ENCODE measurements around the gene LRBA. TPM values are rescaled to one million over a fixed set of nuclear protein-coding genes. Genes with fewer than 3 reads are reported as not detected.
"Not testable (repeated sequence)": the region's sequence is repeated elsewhere in the genome, so short reads cannot be mapped to it uniquely, and the experiment has no call there.

The LRBA gene
- polyA plus RNA-seq, 6 donors from 2014 or later = 18.0 to 25.7 (median 19.6) TPM

DNA sequence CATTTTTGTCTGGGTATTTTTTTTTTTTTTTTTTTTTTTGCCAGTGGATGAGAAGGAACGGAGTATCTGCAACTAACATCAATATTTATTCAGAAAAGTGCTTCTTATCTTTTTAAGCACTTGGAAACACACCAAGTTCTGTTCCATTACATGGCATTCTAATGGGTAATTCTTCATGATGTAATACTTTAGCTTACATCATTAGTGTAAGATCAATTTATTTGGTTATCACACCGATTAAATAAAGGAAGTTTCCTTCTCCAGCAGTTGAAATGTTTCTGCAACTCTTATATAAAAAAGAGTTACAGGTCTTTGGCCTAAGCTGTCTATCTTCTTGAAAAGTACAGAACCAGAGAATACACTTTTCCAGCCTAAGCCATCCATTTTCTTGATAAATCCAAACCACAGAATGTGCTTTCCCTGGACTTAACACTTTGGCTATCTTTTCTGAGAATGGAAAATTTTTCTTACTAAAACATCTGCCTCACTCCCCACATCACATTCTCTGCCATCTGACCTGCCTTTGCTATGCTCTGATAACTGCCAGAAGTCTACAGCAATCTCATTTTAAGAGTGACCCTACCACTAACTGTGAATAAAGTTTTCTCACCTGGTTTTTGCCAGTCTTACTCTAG lies 625.1 kb downstream of the LRBA start:
- peaks cover 0 to 5% (median 0%) of the 10 kb centered on the region in 3 donors for H3K4me1 Mint-ChIP-seq
- peaks cover 0 to 26% (median 21%) of the 10 kb centered on the region in 7 donors for H3K9me3 Mint-ChIP-seq
- H3K4me3 Mint-ChIP-seq = no peak overlapping the region
- H3K36me3 Mint-ChIP-seq = peaks cover 21 to 33% of the 10 kb centered on the region in 2 donors
- ATAC-seq (ENCODE audit: low read depth in 2 of 2) (no peak), DNase-seq (no peak)
- peak overlapping the region in 1 of 6 donors; percentile 70 for H3K27ac Mint-ChIP-seq
- H3K27me3 Mint-ChIP-seq = no peaks in the 10 kb centered on the region

DNA sequence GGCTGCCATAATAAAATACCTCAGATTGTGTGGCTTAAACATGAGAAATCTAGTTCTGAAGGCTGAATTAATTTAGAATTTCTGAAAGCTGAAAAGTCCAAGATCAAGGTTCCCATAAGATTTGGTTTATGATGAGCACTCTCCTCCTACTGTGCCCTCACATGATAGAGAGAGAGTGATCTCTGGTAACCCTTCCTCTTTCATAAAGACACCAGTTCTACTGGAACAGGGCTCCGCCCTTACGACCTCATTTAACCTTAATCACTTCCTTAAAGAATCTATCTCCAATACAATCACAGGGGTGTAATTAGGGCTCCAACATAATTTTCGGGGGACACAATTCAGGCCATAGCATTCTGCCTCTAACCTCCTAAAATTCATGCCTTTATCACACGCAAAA lies 627.1 kb downstream of the LRBA start:
- ATAC-seq (ENCODE audit: low read depth in 2 of 2) (peak; percentile 48 to 64), DNase-seq (no peak)
- no peaks in the 10 kb centered on the region for H3K27me3 Mint-ChIP-seq
- H3K36me3 Mint-ChIP-seq = peaks cover 21 to 37% of the 10 kb centered on the region in 2 donors
- peaks cover 0 to 5% (median 0%) of the 10 kb centered on the region in 3 donors for H3K4me1 Mint-ChIP-seq
- peaks cover 0 to 22% (median 9%) of the 10 kb centered on the region in 7 donors for H3K9me3 Mint-ChIP-seq
- H3K27ac Mint-ChIP-seq = peak overlapping the region in 1 of 6 donors; percentile 4
- no peak overlapping the region for H3K4me3 Mint-ChIP-seq

DNA sequence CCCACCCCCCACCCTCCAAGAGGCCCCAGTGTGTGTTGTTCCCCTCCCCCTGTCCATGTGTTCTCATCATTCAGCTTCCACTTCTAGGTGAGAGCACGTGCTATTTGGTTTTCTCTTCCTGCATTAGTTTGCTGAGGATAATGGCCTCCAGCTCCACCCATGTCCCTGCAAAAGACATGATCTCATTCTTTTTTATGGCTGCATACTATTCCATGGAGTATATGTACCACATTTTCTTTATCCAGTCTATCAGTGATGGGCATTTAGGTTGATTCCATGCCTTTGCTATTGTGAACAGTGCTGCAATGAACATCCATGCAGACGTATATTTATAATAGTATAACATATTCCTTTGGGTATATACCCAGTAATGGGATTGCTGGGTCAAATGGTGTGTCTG lies 628.7 kb downstream of the LRBA start:
- peak overlapping the region in 1 of 6 donors; percentile 38 for H3K27ac Mint-ChIP-seq
- H3K4me3 Mint-ChIP-seq; ATAC-seq (ENCODE audit: low read depth in 2 of 2); H3K4me1 Mint-ChIP-seq; DNase-seq; H3K27me3 Mint-ChIP-seq: not testable (repeated sequence)
- H3K9me3 Mint-ChIP-seq = peaks cover 0 to 12% (median 5%) of the 10 kb centered on the region in 7 donors
- peaks cover 7 to 32% of the 10 kb centered on the region in 2 donors for H3K36me3 Mint-ChIP-seq

DNA sequence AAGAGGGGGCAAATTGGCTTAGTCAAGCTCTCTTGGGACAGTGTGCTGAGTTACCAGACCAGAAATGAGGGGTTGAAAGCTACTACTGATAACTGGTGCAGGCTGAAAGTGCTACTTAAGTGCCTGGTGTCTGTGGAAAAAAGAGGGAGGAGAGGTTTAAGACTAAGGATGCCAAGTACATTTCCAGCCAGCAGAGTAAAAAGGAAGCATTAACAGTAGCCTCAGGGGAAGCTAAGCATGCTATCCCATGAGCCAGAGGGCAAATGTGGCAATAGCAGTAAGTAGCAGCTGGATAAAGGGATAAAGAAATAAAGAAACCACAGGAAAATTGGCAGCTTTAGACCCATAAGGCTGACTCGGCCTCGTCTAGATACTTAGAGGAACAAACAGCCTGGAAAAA lies 629.5 kb downstream of the LRBA start:
- DNase-seq = no peak
- Mint-ChIP-seq H3K36me3 (peaks cover 7 to 32% of the 10 kb centered on the region in 2 donors), H3K27me3 (no peaks in the 10 kb centered on the region), H3K4me3 (no peak overlapping the region), H3K9me3 (peaks cover 0 to 12% (median 5%) of the 10 kb centered on the region in 7 donors), H3K27ac (no peak overlapping the region), H3K4me1 (peaks cover 0 to 5% (median 0%) of the 10 kb centered on the region in 3 donors)
- no peak for ATAC-seq (ENCODE audit: low read depth in 2 of 2)

DNA sequence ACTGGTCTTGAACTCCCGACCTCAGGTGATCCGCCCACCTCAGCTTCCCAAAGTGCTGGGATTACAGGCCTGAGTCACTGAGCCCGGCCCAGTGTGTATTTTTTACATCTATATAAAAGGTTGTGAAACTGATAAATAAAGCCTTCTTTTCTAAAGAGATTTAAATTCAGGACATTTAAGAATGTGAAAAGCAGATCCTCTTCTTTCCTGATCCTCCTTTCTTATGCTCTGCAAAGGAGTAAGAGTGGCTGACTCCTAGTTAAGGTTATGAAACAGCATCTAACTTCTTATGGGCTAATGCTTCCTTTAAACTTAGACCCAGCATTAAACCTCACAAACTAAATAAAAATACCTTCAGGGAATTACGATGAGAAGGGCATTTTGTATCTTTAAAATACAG lies 630.8 kb downstream of the LRBA start:
- DNase-seq (no peak), ATAC-seq (ENCODE audit: low read depth in 2 of 2) (no peak)
- Mint-ChIP-seq H3K27ac (no peak overlapping the region), H3K4me1 (peaks cover 0 to 5% (median 0%) of the 10 kb centered on the region in 3 donors), H3K9me3 (peaks cover 0 to 12% (median 5%) of the 10 kb centered on the region in 7 donors), H3K27me3 (no peaks in the 10 kb centered on the region), H3K4me3 (no peak overlapping the region), H3K36me3 (peaks cover 7 to 24% of the 10 kb centered on the region in 2 donors)

DNA sequence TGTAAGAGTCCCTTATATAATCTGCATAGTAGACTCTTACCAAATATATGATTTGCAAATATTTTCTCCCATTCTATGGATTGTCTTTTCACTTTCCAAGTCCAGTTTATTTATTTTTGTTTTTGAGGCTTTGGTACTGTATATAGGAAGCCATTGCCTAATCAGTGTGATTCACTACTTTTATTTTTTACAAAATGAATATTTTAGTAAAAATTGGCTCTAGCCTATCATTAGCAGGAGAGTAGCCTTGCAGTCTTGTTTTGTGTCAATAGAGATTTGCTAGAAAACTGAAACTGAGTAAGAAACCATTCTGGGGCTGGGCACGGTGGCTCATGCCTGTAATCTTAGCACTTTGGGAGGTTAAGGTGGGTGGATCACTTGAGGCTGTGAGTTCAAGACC lies 633.1 kb downstream of the LRBA start:
- Mint-ChIP-seq H3K4me3 (no peak overlapping the region), H3K27ac (no peak overlapping the region), H3K4me1 (no peaks in the 10 kb centered on the region)

DNA sequence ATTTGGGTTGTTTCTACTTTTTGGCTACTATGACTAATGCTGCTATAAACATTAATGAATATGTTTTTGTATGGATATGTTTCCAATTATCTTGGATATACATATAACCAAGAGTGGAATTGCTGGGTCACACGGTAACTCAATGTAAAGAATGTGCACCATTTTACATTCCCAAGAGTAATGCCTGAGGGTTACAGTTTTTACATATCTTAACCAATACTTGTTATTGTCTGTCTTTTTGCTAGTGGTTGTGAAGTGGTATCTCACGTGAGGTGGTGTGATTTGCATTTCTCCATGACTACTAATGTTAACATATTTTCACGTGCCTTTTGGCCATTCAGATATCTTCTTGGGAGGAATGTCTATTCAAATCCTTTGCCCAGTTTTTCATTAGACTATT lies 633.5 kb downstream of the LRBA start:
- ATAC-seq (ENCODE audit: low read depth in 2 of 2) (no peak), DNase-seq (no peak)
- Mint-ChIP-seq H3K9me3 (peaks cover 0 to 5% (median under 1%) of the 10 kb centered on the region in 7 donors), H3K36me3 (peaks cover 0 to 9% of the 10 kb centered on the region in 2 donors), H3K4me1 (no peaks in the 10 kb centered on the region), H3K27me3 (no peaks in the 10 kb centered on the region), H3K27ac (no peak overlapping the region), H3K4me3 (no peak overlapping the region)

More for the DNA sequence above, 633.1 kb downstream of the LRBA start:
- DNase-seq = no peak
- no peaks in the 10 kb centered on the region for H3K27me3 Mint-ChIP-seq
- no peak for ATAC-seq (ENCODE audit: low read depth in 2 of 2)
- peaks cover 0 to 13% of the 10 kb centered on the region in 2 donors for H3K36me3 Mint-ChIP-seq
- H3K9me3 Mint-ChIP-seq = peaks cover 0 to 9% (median 5%) of the 10 kb centered on the region in 7 donors

DNA sequence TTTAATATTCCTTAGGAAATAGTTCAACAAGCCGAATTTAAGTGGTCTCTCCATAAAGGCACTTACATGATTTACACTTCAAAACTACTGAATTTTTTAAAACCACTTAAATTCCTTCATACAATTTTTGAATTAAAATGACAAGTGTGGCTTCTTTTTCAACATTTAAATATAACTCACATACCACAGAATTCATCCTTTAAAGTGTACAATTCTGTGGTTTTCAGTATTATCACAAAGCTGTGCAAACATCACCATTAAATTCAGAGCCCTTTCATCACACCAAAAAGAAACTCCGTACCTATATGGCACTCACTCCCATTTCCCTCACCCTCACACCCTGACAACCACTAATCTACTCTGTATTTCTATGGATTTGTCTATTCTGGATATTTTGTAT lies 634.0 kb downstream of the LRBA start:
- Mint-ChIP-seq H3K27ac (no peak overlapping the region), H3K4me3 (no peak overlapping the region), H3K27me3 (no peaks in the 10 kb centered on the region), H3K9me3 (no peaks in the 10 kb centered on the region), H3K4me1 (no peaks in the 10 kb centered on the region), H3K36me3 (peaks cover 0 to 9% of the 10 kb centered on the region in 2 donors)
- no peak for DNase-seq
- ATAC-seq (ENCODE audit: low read depth in 2 of 2) = no peak

DNA sequence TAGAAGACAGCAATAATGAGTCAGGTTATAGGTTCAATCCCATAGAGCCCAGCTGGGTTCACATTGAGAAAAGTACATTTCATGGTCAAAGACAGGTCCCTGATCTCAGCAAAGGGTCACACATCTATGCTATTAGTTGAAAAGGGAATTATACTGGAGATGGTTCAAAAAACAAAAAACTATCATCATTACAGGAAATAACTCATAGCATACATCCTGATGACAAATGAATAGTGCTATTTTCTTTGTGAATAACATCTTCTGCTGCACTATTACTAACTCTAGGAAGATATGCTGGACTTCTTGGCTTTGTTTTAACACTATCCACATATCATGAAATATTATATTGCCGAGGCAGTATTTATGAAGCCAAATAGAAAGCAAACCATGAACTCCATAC lies 635.6 kb downstream of the LRBA start:
- no peak overlapping the region for H3K4me3 Mint-ChIP-seq
- no peak for DNase-seq
- no peak overlapping the region for H3K27ac Mint-ChIP-seq
- no peaks in the 10 kb centered on the region for H3K27me3 Mint-ChIP-seq
- H3K9me3 Mint-ChIP-seq = no peaks in the 10 kb centered on the region
- no peak for ATAC-seq (ENCODE audit: low read depth in 2 of 2)
- H3K4me1 Mint-ChIP-seq = no peaks in the 10 kb centered on the region
- peaks cover 9 to 10% of the 10 kb centered on the region in 2 donors for H3K36me3 Mint-ChIP-seq

DNA sequence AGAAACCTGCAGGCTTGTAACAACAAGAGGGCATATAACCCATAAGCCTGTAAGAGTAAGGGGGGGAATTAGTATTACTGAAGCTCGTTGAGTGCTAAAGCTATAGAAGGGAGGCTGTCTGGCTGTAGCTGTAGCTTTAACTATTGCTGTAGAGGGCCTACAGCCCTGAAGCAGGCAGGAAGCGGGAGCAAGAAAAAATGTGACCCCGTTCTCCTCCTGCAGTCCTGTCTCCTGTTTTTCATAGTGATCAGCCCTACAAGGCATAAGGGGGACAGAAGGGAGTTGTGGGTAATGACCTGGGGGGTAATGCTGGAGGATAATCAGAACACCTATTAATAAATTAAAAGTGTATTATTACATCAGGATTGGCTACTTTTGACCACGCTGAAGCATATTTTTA lies 640.1 kb downstream of the LRBA start:
- no peaks in the 10 kb centered on the region for H3K4me1 Mint-ChIP-seq
- DNase-seq (no peak), ATAC-seq (ENCODE audit: low read depth in 2 of 2) (no peak)
- no peak overlapping the region for H3K27ac Mint-ChIP-seq
- peaks cover 24 to 25% of the 10 kb centered on the region in 2 donors for H3K36me3 Mint-ChIP-seq
- no peaks in the 10 kb centered on the region for H3K27me3 Mint-ChIP-seq
- H3K9me3 Mint-ChIP-seq = no peaks in the 10 kb centered on the region
- H3K4me3 Mint-ChIP-seq = no peak overlapping the region

DNA sequence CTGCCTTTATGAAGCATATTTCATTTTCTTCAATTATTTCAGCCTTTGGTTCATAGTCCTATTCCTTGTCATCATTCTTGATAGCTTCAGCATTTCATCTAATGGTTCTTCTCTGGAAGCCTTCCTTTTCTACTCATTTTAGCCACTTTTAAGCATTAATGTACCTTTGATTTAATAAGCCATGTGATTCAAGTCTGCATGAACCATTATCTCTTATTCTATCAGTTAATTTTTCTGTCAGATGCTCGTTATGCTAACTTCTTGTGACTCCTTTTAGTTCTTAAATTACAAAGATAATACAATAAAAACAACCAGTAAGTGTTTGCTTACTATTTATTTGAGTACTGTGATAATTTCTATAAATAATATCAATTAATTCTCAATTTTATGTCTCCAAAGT lies 643.2 kb downstream of the LRBA start:
- Mint-ChIP-seq H3K9me3 (no peaks in the 10 kb centered on the region), H3K4me1 (no peaks in the 10 kb centered on the region), H3K4me3 (no peak overlapping the region), H3K27ac (no peak overlapping the region), H3K27me3 (no peaks in the 10 kb centered on the region), H3K36me3 (peaks cover 24 to 25% of the 10 kb centered on the region in 2 donors)
- DNase-seq (no peak), ATAC-seq (ENCODE audit: low read depth in 2 of 2) (no peak)

DNA sequence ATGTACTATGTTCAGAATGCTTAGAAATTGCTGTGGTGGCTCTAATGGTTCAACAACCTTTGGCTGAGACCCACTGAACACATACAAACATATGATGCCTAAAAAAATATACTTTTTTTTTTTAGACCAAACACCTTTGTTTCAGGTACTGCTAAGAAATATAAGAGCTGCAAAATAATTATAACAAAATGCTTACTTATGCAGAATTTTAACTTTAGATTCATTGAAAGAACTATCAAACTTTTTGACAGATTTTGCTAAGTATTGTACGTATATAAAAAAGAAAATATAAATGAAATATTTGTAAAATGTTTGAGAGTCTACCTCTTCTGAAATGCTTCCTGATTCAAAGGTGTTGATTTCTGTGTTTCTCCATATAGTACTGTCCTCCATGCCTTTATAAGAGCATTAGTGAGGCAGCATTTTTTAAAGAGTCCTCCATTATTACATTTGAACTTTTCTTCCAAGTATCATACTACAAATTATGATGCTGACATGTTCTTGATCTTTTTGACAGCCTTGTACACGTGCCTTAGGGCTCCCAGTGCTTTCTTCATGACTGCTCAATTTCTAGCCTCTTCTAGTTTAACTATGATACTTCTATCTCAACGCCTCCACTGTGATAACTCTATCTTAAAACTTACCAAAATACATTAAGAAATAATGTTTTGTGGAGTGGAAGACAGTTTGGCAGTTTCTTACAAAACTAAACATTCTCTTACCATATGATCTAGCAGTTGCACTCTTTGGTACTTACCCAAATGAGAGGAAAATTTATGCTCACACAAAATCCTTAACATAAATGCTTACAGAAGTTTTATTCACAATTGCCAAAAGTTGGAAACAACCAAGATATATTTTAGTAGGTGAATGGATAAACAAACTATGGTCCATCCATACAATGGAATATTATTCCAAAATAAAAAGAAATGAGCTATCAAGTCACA lies 645.4 kb downstream of the LRBA start:
- Mint-ChIP-seq H3K27ac (peak overlapping the region in 1 of 6 donors; percentile 16), H3K4me3 (no peak overlapping the region), H3K27me3 (no peaks in the 10 kb centered on the region), H3K9me3 (no peaks in the 10 kb centered on the region), H3K4me1 (no peaks in the 10 kb centered on the region), H3K36me3 (peaks cover 16 to 25% of the 10 kb centered on the region in 2 donors)
- DNase-seq (no peak), ATAC-seq (ENCODE audit: low read depth in 2 of 2) (no peak)

DNA sequence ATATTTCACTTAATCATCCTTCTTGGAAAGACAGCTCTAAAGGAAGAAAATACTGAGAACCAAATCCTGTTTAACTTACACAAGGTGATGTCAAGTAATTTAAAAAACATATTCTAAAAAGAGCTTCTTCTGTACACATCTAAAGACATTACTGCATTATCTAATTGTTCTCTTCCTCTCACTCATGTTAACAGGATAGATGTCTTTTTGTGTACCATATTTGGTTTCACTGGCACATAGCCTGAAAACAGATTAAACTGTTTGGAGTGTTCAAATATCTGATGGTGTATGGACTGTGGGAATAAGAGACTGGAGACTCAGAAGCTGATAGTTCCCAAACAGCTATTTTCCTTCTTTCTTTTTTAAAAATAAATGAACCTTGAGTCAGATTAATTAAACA lies 646.4 kb downstream of the LRBA start:
- ATAC-seq (ENCODE audit: low read depth in 2 of 2) = no peak
- Mint-ChIP-seq H3K36me3 (peaks cover 5 to 17% of the 10 kb centered on the region in 2 donors), H3K27ac (no peak overlapping the region), H3K27me3 (no peaks in the 10 kb centered on the region), H3K4me3 (no peak overlapping the region), H3K9me3 (no peaks in the 10 kb centered on the region), H3K4me1 (no peaks in the 10 kb centered on the region)
- DNase-seq = no peak

DNA sequence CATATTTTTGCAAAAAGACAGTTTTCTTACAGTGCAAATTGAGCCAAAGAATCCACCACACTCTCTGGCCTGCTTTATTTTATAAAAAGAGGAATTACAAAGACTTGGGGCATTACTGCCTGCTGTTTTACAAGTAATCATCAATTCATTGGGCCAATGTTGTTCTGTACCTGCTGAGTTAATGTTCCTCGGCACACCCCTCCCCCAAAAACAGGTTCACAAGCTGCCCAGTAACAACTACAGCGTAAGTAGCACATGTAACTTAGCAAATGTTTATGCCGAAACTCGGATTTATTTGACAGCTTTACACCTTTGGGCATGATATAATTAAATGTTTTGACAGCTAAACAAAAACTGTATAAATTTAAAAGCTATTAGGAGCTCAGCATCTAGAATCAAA lies 647.8 kb downstream of the LRBA start:
- DNase-seq = no peak
- no peaks in the 10 kb centered on the region for H3K4me1 Mint-ChIP-seq
- H3K9me3 Mint-ChIP-seq = no peaks in the 10 kb centered on the region
- no peak for ATAC-seq (ENCODE audit: low read depth in 2 of 2)
- H3K27ac Mint-ChIP-seq = no peak overlapping the region
- H3K36me3 Mint-ChIP-seq = peaks cover 0 to 4% of the 10 kb centered on the region in 2 donors
- no peak overlapping the region for H3K4me3 Mint-ChIP-seq
- H3K27me3 Mint-ChIP-seq = no peaks in the 10 kb centered on the region

Data from naive B cell (primary cell).